HG03520 (cell line): Measurements from ENCODE around the gene TNXB.
"Not testable (repeated sequence)": the region's sequence is repeated elsewhere in the genome, so short reads cannot be mapped to it uniquely, and the experiment has no call there.

Source experiments
- ATAC-seq: cut with Tn5 transposase; IDR thresholded peaks from one replicate; pipeline ENCODE4 v1.9.1; 2021; ENCODE audit warnings: mild to moderate bottlenecking, moderate library complexity; ENCODE audit not compliant: unreplicated experiment

Gene TNXB

GRCh38 chr6:32068867-32069266 lies 40.3 kb downstream of the TNXB start:
- no peak for ATAC-seq

DNA sequence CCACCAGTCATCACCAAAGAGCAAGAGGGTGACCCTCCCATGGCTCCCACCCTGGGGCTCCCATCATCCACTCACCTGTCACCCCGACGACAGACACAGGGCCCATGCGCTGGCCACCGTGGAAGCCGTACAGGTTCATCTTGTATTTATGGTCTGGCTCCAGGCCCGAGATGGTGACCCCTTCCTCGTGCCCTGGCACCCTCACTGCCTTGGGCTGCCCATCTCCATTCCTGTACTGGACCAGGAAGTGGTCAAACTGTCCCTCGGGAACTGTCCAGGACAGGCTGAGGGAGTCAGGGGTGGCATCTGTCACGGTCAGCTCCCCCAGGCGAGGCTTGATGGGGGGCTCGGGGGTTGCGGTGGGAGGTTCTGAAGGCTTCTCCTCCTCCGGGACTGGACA lies 40.8 kb downstream of the TNXB start:
- not testable (repeated sequence) for ATAC-seq

DNA sequence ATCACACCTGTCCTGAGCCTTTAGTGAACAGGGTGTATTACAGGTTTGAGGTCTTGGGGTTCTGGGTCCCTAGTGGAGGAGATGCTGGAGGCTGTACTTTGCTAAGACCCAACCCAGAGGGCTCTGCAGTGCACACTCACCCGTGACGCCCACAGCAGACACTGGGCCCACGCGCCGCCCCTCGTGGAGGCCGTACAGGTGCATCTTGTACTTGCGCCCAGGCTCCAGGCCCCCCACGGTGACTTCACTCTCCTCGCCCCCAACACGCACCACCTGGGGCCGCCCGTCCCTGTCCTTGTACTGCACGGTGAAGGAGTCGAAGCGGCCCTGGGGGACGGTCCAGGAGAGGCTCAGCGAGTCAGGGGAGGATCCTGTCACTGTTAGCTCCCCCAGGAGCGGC lies 41.6 kb downstream of the TNXB start:
- not testable (repeated sequence) for ATAC-seq

- ATAC-seq, result no peak
Measured at GRCh38 chr6:32064706-32065105, 44.4 kb downstream of the TNXB start.

- ATAC-seq, result no peak
Measured at GRCh38 chr6:32060966-32061655, 48.0 kb downstream of the TNXB start.

DNA sequence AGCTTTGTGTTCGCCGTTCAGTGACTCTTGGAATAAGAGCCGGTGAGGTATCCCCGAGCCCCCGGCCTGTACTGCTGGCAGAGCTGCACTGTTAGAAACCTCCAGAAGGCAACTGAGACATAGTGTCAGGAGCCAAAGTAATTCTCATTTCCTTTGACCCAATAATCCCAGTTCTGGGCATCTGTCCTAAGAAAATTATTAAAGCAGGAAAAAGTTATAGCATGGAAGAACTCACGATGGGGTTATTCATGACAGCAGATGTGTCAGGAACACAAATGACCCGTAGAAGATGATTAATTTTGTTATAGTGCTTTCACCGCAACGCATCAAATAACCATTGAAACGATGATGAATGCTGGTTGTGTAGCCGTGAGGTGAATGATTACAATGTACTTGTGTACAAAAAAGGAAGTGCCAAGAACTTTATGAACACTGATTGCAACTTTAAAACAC lies 50.6 kb downstream of the TNXB start:
- no peak for ATAC-seq

GRCh38 chr6:32057966-32058365 lies 51.2 kb downstream of the TNXB start:
- no peak for ATAC-seq

DNA sequence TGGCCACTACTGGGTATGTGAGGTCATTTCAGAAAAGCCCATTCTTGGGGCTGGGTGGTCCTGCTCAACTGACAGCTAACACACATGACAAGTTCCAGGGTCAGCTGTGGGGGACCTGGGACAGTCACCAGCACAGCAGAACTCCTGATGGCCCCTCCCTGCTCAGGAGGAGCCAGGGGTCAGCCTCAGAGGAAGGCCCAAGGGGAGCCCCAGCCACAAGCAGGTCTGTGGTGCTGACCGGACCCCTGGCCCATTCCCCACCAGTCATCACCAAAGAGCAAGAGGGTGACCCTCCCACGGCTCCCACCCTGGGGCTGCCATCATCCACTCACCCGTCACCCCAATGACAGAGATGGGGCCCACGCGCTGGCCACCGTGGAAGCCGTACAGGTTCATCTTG lies 52.9 kb downstream of the TNXB start:
- no peak for ATAC-seq

DNA sequence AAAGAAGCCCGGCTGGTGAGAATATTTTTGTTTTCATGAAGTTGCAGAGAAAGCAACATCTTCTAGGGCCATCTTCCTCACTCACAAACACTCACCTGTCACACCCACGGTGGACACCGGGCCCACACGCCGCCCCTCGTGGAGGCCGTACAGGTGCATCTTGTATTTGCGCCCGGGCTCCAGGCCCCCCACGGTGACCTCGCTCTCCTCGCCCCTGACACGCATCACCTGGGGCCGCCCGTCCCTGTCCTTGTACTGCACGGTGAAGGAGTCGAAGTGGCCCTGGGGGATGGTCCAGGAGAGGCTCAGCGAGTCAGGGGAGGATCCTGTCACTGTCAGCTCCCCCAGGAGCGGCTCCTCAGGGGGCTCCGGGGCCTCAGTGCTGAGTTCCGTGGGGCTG lies 53.4 kb downstream of the TNXB start:
- ATAC-seq, result not testable (repeated sequence)

DNA sequence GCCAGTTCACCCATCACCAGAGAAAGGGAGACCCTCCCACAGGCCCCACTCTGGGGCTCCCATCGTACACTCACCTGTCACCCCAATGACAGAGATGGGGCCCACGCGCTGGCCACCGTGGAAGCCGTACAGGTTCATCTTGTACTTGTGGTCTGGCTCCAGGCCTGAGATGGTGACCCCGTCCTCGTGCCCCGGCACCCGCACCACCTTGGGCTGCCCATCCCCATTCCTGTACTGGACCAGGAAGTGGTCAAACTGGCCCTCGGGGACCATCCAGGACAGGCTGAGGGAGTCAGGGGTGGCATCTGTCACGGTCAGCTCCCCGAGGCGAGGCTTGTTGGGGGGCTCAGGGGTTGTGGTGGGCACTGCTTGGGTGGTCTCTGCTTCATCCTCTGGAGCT lies 55.8 kb downstream of the TNXB start:
- ATAC-seq, result not testable (repeated sequence)

DNA sequence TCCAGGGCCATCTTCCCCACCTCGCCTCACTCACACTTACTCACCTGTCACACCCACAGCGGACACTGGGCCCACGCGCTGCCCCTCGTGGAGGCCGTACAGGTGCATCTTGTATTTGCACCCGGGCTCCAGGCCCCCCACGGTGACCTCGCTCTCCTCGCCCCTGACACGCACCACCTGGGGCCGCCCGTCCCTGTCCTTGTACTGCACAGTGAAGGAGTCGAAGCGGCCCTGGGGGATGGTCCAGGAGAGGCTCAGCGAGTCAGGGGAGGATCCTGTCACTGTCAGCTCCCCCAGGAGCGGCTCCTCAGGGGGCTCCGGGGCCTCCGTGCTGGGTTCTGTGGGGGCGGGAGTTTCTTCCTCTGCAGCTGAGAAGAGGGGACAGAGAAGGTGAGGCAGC lies 56.5 kb downstream of the TNXB start:
- ATAC-seq, result not testable (repeated sequence)

DNA sequence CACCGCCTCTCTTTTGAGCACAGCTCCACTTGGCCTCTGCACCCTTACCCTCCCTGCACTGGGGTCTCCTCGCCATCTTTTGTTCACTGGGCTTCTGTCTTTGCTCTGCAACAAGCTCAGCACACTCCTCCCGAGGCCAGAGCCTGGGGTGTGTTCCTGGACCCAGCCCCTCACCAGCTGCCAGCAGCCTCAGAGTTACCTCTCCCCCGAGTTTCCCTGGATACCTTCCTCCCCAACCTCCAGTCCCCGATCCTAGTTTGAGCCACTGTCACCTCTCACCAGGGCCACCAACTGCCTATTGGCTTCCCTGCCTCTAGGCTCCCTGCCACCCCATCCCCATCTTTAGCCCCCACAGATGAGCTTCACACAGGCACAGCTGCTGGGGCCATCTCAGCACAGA lies 58.6 kb downstream of the TNXB start:
- no peak for ATAC-seq

GRCh38 chr6:32049736-32050135 lies 59.4 kb downstream of the TNXB start:
- not testable (repeated sequence) for ATAC-seq

DNA sequence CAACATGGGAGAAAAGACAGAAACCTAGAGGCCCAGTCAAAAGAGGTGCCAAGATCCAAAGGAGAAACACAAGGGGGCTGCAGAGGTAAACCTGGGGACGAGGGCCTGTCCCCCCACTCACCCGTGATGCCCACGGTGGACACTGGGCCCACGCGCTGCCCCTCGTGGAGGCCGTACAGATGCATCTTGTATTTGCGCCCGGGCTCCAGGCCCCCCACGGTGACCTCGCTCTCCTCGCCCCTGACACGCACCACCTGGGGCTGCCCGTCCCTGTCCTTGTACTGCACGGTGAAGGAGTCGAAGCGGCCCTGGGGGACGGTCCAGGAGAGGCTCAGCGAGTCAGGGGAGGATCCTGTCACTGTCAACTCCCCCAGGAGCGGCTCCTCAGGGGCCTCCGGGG lies 60.0 kb downstream of the TNXB start:
- not testable (repeated sequence) for ATAC-seq

DNA sequence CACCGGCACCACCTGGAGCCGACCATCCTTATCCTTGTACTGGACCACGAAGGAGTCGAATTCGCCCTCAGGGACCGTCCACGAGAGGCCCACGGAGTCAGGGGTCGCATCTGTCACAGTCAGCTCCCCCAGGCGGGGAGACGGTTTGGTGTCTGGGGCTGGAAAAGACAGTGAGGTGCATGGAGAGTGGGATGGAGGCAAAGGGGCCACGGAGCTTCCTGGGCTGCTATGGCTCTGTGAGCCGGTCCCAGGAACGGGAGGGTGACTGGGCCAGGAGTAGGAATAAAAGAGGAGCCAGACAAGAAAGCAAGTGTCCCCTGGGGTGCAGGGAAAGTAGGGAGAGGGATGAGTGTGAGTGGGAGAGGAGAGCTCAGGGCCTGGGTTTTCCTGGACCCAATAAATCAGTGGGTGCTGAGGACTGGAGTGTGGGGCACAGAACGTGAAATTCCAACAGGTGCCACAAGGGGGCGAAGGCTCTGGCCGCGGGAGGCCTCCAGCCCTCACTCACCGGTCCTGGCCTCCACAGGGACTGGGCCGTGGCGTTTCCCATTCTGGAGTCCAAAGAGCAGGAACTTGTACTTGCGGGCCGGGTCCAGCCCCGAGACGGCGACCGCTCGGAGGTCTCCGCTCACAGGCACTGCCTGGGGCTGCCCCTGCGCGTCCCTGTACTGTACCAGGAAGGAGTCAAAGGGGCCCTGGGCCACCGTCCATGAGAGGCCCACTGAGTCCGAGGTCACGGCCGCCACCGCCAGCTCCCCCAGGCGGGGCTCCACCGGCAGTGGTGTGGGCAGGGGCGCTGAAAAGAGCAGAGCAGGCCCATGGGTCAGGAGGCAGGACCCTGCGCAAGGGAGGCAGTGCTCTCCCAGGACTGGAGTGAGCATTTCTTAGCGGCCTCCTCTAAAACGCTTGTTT lies 61.0 kb downstream of the TNXB start:
- no peak for ATAC-seq

DNA sequence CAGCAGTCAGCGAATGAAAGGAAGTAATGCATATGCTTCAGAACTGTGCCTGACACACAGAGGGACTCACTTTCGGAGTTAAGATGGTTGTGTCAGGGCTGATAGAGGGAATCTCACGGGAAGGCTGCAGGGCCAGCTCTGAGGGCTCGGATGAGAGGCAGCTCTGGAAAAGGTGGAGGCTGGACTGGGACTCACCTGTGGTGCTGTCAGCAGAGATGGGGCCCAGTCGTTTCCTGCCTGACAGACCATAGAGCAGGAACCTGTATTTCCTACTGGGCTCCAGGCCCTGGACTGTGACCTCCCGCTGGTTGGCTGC lies 61.6 kb downstream of the TNXB start:
- no peak for ATAC-seq

DNA sequence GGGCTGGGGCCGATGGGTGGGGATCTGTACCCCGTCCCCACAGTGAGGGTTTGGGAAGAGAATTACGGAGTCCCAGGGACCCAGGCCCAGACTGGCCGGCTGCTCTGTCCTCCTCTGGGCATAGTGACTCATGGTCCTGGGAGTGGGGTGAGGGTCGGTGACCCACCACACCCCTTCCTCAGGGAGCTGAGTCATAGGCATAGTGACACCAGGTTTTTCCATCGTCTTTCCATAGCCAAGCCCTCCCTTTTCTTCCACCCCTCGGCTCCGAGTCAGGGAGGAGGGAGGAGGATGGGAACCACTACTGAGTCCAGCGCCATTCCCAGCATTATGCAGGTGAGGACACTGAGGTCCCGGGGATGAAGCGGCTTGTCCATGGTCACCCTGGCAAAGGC lies 62.1 kb downstream of the TNXB start:
- ATAC-seq, result no peak

- no peak for ATAC-seq
Measured at GRCh38 chr6:32046450-32047083, 62.6 kb downstream of the TNXB start.

GRCh38 chr6:32045811-32046449 lies 63.2 kb downstream of the TNXB start:
- no peak for ATAC-seq

GRCh38 chr6:32044916-32045315 lies 64.2 kb downstream of the TNXB start:
- not testable (repeated sequence) for ATAC-seq
